CD4-positive, alpha-beta T cell (primary cell): ENCODE measurements around the gene PITPNM3. TPM values are rescaled to one million over a fixed set of nuclear protein-coding genes. Genes with fewer than 3 reads are reported as not detected.

Experiments used
- ATAC-seq: fragments of 200-7000 bp; cut with Tn5 transposase; one replicate; pipeline ENCODE4 v1.10.0; 2022; ENCODE audit warnings: mild to moderate bottlenecking; ENCODE audit not compliant: poor library complexity
- CTCF ChIA-PET: fragments of 350-600 bp; sonication (Branson Sonifier 250); formaldehyde crosslinking; loops from one replicate; lab custom pipeline; 2021; ENCODE audit warnings: antibody characterized with exemption, inconsistent platforms; lab: Charles Lee
- POLR2A ChIA-PET: fragments of 350-600 bp; sonication (Branson Sonifier 250); formaldehyde crosslinking; loops from one replicate; lab custom pipeline; 2021; ENCODE audit warnings: antibody characterized with exemption, inconsistent platforms; lab: Charles Lee
- DNase-seq, 14 experiments: peaks; one replicate each; pipeline ENCODE4 v3.0.0-alpha.2; 2013 to 2020; ENCODE audit warnings: mixed read lengths in 2 of 14
- H3K27ac ChIP-seq, 2 donors: one replicate each; pipeline versions ENCODE4 v1.5.1 to v1.7.0; 2013; ENCODE audit warnings: low read length in 2 of 2, low read depth in 1 of 2, mild to moderate bottlenecking in 1 of 2
- H3K27me3 ChIP-seq, 2 experiments: 1 replicate in 1 of 2; 2 replicates in 1 of 2; pipeline versions ENCODE4 v1.6.1 to v1.7.0; 2013; ENCODE audit warnings: low read length in 2 of 2, control low read depth in 1 of 2, mild to moderate bottlenecking in 1 of 2, moderate library complexity in 1 of 2; ENCODE audit not compliant: insufficient read depth in 2 of 2, control insufficient read depth in 1 of 2
- H3K36me3 ChIP-seq: one replicate; pipeline ENCODE4 v1.6.1; 2013; ENCODE audit warnings: low read length, control low read depth; ENCODE audit not compliant: insufficient read depth
- H3K4me1 ChIP-seq: one replicate; pipeline ENCODE4 v1.6.1; 2013; ENCODE audit warnings: low read length, control low read depth; ENCODE audit not compliant: insufficient read depth
- H3K4me3 ChIP-seq: one replicate; pipeline ENCODE4 v1.5.1; 2013; ENCODE audit warnings: mild to moderate bottlenecking, low read length, moderate library complexity
- H3K9me3 ChIP-seq, 2 experiments: 1 replicate in 1 of 2; 2 replicates in 1 of 2; pipeline versions ENCODE4 v1.6.1 to v1.7.0; 2013; ENCODE audit warnings: low read length in 2 of 2, mild to moderate bottlenecking in 2 of 2, control low read depth in 1 of 2, moderate library complexity in 1 of 2; ENCODE audit not compliant: control insufficient read depth in 1 of 2, insufficient read depth in 1 of 2
- H3K27ac Mint-ChIP-seq: one replicate; pipeline ENCODE4 v1.8.0; 2020; ENCODE audit warnings: mixed read lengths
- H3K27me3 Mint-ChIP-seq: one replicate; pipeline ENCODE4 v1.8.0; 2021; ENCODE audit warnings: mixed read lengths
- H3K36me3 Mint-ChIP-seq: one replicate; pipeline ENCODE4 v1.8.0; 2021; ENCODE audit warnings: low read depth, mixed read lengths
- H3K4me1 Mint-ChIP-seq: one replicate; pipeline ENCODE4 v1.8.0; 2021; ENCODE audit warnings: low read depth, mixed read lengths
- H3K4me3 Mint-ChIP-seq: one replicate; pipeline ENCODE4 v1.8.0; 2020; ENCODE audit warnings: mild to moderate bottlenecking, mixed read lengths
- H3K9me3 Mint-ChIP-seq: one replicate; pipeline ENCODE4 v1.8.0; 2020; ENCODE audit warnings: mixed read lengths
- CTCF ChIP-seq: fragments of 200-600 bp; IDR thresholded peaks from one replicate; pipeline ENCODE4 v1.8.0; 2022; ENCODE audit warnings: antibody characterized with exemption, mild to moderate bottlenecking
- intact Hi-C, 2 experiments: fragments of 100-400 bp; cut with DNase I in 1 of 2; cut with micrococcal nuclease in 1 of 2; formaldehyde crosslinking; loops; one replicate each; pipeline versions ENCODE4 v1.15.1 to v1.9.0; 2023 to 2025; cut with DNase I, micrococcal nuclease
- total RNA-seq, 174 experiments: library from RNA in 2 of 174; stranded (reverse) in 2 of 174; gene quantifications; one replicate each; pipeline ENCODE4 v1.2.3 and lab custom pipeline; 2021 to 2026

The PITPNM3 gene
- total RNA-seq, 2 experiments from 2014 or later = 0.34 to 0.41 TPM

- no peak for DNase-seq
- intact Hi-C loops = loop anchor here in 1 of 2 experiments (10.0 kb wide), 1 partner anchor 237 kb away; no protein-coding TSS in a partner anchor
- Histone ChIP-seq H3K4me3 (no peak overlapping the region), H3K4me1 (no peaks in the 10 kb centered on the region), H3K36me3 (no peaks in the 10 kb centered on the region), H3K9me3 (no peaks in the 10 kb centered on the region), H3K27ac (no peak overlapping the region), H3K27me3 (peaks cover 0 to 5% of the 10 kb centered on the region in 2 experiments)
- ATAC-seq = no peak
- ChIA-PET POLR2A (no interaction called here), CTCF (no interaction called here)
- H3K27ac Mint-ChIP-seq = no peak overlapping the region
- no peak overlapping the region for H3K4me3 Mint-ChIP-seq
- H3K36me3 Mint-ChIP-seq = no peaks in the 10 kb centered on the region
- H3K9me3 Mint-ChIP-seq = no peaks in the 10 kb centered on the region
- H3K27me3 Mint-ChIP-seq = no peaks in the 10 kb centered on the region
- H3K4me1 Mint-ChIP-seq = no peaks in the 10 kb centered on the region
- no peak for TF ChIP-seq CTCF
Measured at GRCh38 chr17:6488008-6488539, 68.3 kb downstream of the PITPNM3 start.

- CTCF ChIA-PET = no interaction called here
- ATAC-seq (no peak), DNase-seq (no peak)
- Histone ChIP-seq H3K9me3 (no peaks in the 10 kb centered on the region), H3K36me3 (no peaks in the 10 kb centered on the region), H3K4me3 (no peak overlapping the region), H3K27me3 (peaks cover 0 to 5% of the 10 kb centered on the region in 2 experiments), H3K27ac (no peak overlapping the region), H3K4me1 (no peaks in the 10 kb centered on the region)
- intact Hi-C loops = loop anchor here in 1 of 2 experiments (10.0 kb wide), 1 partner anchor 237 kb away; no protein-coding TSS in a partner anchor
- no peak for TF ChIP-seq CTCF
- POLR2A ChIA-PET = no interaction called here
- Mint-ChIP-seq H3K27ac (no peak overlapping the region), H3K36me3 (no peaks in the 10 kb centered on the region), H3K27me3 (no peaks in the 10 kb centered on the region), H3K4me3 (no peak overlapping the region), H3K4me1 (no peaks in the 10 kb centered on the region), H3K9me3 (no peaks in the 10 kb centered on the region)
Measured at GRCh38 chr17:6487251-6488007, 68.9 kb downstream of the PITPNM3 start.

GRCh38 chr17:6485646-6486412, 70.5 kb downstream of the PITPNM3 start:
- POLR2A ChIA-PET = no interaction called here
- no peaks in the 10 kb centered on the region for H3K4me1 Mint-ChIP-seq
- no peaks in the 10 kb centered on the region for H3K9me3 Mint-ChIP-seq

More at GRCh38 chr17:6485646-6486412, 70.5 kb downstream of the PITPNM3 start:
- no peaks in the 10 kb centered on the region for H3K9me3 ChIP-seq
- H3K36me3 ChIP-seq = no peaks in the 10 kb centered on the region
- no peak overlapping the region for H3K4me3 ChIP-seq
- ATAC-seq (no peak), DNase-seq (no peak)
- H3K27me3 ChIP-seq = peaks cover 0 to 5% of the 10 kb centered on the region in 2 experiments
- no peak for TF ChIP-seq CTCF
- intact Hi-C loops = loop anchor here in 1 of 2 experiments (10.0 kb wide), 1 partner anchor 239 kb away; no protein-coding TSS in a partner anchor
- Mint-ChIP-seq H3K27ac (no peak overlapping the region), H3K4me3 (no peak overlapping the region), H3K27me3 (no peaks in the 10 kb centered on the region), H3K36me3 (no peaks in the 10 kb centered on the region)
- H3K27ac ChIP-seq = no peak overlapping the region
- CTCF ChIA-PET = interaction anchor here (1.8 kb wide), 1 partner anchor 13 kb away, joined by 6 read pairs; no protein-coding TSS in a partner anchor
- H3K4me1 ChIP-seq = no peaks in the 10 kb centered on the region
